Stimulated activated CD4-positive, alpha-beta T cell treated with anti-CD3 and anti-CD28 coated beads, Interleukin-2, amount 100 ng/mL, for 48 hours (primary cell): Measurements from ENCODE around the gene FBXL17.

Experiments
- DNase-seq, 2 donors: peaks; one replicate each; pipeline ENCODE4 v3.0.0-alpha.2; 2020

Gene FBXL17

DNA sequence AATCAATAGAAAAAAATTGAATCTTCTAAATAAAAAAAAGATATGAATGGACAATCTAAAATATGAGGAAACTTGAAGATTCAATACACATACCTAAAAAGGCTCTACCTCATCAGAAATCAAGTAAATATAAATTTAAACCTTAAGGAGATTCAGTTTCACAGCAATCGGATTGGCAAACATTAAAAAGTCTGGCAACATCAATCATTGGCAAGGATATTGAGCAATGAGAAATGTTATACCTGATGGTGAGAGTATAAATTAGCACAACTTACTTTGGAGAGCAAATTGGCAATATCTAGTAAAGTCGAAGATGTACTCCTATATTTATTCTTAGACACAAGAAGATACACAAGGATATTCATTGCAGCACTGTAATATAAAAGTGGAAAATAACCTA, 436.8 kb downstream of the FBXL17 start:
- DNase-seq: no peak

DNA sequence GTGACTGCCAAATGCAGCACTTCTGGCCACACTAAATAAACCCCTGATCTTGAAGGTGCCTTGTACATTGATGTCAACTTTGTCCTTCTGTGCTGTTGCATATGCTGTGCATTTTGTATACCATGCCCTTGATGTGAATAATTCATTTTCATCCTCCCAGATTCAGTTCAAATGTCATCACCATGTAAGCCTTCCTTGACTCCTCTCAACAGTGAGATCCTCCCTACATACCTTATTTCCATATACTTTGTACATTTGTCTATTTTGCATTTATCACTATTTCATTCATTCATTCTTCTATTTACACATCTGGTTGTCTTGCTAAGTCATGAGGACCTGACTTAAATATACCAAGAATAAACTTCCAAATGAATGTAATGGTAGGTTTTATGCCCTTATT, 438.0 kb downstream of the FBXL17 start:
- no peak for DNase-seq

DNA sequence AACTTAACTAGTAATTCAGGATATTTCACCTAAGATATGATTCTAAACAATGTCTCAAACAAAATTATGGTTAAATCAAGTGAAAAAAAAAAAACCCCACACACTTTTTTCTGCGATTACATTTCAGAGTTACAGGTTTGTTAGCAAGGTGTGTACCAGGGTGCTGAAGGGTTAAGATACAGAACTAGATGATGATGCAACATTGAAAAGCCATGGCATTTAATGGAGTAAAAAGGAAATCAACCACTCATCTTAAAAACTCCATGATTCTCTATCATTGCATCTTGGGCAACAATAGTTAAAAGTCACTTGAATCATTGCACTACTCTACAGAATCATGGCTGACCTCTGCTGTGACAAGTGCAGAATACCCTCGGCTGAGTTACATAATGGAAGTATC, 440.9 kb downstream of the FBXL17 start:
- no peak for DNase-seq

DNA sequence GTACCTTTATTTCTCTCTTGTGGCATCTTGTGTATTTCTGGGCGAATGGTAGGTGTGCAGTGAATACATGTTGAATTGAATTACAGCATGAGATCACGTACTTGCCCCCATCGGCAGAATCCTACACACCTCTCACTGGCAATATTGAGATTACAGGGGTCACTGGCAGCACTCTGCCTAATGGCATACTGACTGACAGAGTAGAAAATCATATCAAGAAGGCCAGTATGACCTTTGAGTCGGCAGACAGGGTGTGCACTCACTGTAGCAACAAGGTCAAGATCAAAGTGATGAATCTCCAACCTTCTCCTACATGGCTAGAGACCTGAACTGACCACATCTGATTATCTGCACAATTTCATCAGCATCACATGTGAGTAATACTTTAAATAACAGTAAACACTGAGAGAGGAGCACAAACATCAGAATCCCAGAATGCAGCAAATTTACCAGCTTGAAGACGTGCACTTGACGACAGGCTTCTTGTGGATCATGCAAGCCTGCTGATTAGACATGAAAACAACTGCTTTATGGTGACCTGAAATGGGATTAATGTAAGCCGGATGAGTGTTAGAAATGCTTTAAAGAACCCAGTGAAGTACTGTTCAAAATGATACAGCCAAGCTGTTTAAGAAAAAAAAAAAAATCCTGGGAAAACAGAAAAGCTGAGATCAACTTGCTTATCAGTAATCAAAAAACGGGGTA, 444.1 kb downstream of the FBXL17 start:
- DNase-seq: no peak

DNA sequence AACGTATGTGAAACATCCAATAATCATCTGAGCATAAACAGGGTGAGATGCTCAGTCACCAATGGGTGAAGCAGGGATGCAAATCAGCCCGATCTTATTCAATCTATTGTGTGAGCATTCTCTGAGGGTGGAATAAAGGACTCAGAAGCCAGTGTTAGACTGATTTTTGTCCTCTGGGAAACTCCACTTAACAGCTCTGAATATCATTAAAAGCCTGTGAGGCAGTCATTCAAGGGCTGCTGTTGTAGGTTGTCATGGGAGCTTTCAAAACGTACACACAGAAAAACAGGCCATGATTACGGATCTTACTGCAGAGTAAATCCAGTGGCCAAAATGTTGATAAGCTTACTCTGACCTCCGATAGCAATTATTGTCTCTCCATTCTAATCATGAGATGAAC, 444.7 kb downstream of the FBXL17 start:
- DNase-seq: no peak

DNA sequence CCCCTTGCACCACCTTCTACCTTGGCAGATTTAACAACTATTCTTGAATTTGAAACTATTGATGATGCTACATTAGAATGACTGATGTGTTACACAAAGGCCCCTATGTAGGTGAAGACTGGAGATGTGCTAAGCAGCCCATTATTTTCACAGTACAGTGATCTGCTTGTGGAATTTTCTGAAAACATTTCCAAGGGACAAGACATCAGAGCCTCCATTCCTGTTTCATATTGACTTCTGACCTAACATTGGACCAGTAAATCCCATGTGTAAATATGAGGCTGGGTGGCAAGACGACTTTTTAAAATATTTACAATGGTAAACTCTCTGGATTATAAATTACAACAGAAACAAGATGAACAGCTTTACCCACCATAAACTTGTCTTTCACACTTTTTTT, 445.4 kb downstream of the FBXL17 start:
- no peak for DNase-seq

DNA sequence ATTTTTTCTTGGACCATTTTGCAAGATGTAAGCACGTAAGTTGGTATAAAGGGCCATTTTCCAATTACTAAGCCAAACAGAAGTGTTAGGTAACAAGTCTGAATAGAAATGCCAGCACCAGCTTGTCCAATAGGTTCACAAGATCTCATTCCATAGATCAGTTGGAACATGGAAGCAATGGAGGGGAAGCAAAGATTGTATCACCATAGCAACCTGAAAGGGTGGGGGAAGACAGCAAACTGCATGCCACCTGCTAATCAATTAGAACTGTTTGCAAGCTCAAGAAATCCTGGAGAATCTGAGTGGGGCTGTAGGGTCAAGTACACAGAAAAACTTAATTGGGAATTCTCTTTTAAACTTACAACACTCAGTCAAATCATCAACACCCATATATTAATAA, 446.3 kb downstream of the FBXL17 start:
- no peak for DNase-seq

DNA sequence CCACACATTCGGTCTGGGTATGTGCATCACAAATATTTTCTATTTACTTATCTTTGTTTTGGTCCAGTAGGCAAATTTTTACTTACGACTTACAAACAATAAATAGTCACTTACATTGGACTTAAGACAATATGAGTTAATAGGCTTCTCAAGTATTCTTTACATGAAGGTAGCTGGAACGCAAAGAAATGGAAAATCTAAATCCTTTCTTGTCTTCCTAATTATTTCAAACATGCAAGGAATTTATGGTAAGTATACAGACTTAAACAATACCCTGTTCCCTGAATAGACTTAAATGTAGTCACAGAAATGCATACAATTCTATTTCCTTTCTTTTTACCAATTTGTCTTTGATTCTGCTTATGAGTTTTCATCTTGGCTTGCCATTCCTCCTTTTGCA, 448.6 kb downstream of the FBXL17 start:
- no peak for DNase-seq

DNA sequence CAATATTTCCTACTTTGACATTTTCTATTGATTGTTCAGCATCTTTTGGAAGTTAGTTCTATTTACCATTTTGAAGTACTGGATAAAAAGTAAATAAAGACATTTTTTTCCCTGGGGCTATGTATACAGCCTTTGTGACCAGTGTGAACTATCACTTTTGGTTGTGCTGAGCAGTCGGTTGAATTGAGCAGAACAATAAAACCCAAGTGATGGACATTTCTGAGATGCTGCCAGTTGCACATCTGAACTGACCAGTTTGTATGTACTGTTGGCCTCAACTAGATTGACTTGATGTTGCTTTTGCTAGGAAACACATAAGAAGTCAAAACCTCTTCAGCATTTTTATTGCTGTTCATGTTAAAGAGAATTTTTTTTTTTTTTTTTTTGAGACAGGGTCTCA, 451.0 kb downstream of the FBXL17 start:
- no peak for DNase-seq

DNA sequence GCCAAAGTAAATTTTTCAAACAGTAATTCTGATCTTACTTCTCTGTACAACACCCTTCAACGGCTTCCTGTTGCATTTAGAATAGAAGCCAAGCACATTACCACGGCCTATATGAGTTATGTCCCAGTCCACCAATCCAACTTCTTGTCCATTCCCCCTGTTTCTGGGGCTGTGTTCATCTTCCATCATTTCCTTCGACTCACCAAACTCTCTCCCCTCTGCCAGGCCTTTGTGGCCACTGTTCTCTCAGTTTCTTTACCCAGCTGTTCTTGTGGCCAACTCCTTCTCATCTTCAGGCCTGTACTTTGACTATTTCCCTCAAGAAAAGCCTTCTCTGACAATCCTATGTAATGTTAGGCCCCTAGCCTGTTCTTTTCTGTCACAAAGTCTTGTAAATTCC, 451.8 kb downstream of the FBXL17 start:
- no peak for DNase-seq

DNA sequence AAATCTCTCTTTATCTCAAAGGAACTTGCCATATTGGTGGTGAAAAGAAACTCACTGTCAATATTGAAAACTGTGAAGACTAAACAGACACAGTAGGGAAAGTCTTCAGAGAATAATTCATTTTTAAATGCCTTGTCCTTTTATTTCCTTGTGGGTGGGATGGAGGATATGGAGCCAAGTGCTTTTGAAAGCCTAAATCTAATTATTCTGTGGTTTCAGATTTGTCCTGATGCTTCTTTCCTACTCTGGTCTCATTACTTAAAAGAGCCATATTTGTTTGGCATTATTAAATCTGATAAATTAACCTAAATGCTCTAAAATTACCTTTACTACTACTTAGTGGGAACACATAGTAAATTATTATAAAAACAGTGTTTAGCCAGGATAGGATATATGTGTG, 452.8 kb downstream of the FBXL17 start:
- DNase-seq: no peak

DNA sequence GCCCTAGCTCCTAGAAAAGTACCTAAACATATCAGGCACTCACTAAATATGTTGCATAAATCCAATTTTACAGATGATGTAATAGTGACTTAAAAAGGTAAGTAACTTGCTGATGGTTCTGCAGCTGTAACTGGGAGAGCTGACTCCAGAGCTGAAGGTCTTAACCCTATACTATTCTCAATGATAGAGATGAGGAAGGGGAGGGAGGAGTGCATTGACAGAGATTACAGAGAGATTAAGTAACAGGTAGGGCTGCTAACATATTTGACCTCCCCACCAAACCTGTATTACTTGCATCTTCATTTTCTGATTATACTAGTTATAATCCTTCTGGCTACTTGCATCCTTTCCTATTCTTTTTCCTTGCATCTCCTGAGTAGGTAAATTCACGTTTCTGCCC, 455.8 kb downstream of the FBXL17 start:
- no peak for DNase-seq

DNA sequence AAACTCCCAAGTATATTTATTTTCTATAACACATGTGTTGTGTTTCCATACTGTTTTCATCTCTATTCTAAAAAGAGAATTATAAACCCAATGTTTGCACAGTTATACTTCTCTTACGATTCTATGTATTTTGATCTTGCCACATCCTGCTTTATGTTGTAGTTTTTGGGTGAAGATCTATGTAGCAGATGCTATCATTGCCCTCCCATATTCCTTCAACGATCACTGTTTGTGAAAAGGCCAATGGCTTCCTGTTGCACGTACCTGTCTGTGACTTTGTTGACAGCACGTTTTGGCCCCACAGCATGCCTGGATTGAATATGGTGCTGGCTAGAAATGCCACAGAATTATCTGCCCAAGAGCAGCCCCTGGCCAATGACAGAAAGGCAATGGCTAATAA, 456.7 kb downstream of the FBXL17 start:
- DNase-seq: no peak

DNA sequence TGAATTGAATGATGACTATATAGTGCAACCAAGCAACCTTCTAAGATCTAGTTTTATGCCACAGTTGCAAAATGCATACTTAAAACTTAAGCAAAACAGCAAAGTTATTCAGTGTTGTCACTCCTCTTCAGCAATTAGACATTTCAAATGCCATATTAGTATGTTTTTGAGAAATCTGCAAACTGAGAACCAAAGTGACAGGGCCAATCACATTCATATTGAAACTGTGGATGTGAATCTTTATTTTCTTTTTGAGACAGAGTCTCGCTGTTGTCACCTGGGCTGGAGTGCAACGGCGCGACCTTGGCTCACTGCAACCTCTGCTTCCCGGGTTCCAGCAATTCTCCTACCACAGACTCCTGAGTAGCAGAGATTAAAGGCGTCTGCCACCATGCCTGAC, 461.9 kb downstream of the FBXL17 start:
- no peak for DNase-seq

DNA sequence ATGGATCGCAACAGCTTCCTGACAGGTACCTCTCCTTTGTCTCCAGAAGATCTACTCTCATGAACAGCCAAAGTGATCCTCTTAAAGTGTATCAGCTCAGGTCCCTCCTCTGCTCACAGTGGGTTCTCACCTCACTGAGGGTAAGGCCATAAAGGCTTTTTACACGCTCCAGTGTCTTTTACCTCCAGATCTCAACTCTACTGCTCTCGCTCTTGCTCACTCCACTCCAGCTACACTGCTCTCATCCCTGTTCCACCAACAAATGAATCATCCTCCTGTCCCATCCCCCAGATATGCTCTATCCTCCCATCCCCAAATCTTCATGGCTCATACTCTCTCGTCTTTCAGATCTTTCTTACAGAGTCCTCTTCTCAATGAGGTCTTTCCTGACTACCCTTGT, 462.5 kb downstream of the FBXL17 start:
- DNase-seq: no peak

DNA sequence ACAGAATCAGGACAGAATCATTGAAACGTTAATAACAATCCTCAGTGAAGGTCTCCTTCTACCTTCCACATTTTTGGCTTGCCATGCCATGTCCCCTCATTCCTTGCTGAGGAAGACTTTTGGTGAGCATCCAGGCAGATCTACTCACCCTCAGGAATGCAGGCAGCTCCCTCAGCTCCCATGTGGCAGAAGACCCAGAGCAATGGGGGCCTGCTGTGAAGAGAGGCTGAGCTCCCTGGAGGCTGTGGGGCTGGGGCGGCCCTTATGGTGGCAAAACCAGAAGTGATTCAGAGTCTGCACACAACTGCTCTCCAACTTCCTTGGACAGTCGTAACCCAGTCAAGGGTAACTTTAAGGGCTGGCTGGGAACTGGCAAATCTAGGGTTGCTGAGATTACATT, 463.9 kb downstream of the FBXL17 start:
- DNase-seq: no peak

DNA sequence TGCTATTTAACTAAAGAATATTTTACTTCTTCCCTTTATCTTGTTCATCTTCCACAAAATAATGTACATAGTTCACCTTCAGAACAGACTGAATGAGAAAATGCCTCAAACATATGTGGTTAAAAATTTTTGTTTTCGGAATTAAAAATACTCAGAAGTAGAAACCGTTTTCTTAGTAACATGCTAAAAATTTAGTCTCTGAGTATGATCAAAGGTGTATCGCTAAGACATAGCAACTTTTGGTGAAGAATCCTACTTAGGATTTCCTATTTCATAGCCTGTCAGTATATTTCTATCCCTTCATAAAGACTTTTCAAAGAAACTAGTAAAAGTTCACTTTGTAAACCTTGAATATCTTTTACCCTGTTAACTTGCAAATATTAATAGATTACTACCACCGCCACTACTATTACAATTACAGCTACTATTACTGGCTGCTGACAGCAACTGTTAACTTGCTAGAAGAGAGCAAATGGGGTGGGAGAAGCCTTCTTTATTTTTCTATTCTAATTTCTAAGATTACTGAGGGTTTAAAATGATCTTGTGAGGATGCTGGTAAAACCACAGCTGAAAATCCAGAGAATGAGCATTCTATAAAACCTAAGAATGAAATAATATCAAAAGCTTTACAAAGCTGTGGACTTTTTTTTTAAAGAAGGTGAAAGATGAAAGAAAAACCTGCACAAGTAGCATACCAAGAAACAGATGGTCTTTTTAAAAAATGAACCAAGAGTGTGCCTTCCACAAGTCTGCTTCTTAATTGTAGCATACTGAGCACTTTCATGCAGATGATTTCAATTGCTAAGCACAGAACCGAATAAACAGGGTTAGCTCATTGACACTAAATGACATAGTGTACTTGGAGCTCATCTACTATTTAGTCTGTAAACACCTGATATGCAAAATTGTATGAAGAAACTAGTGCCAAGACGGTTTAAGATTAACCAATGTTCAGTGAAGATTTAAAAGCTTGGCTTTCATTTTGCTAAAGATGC, 464.9 kb downstream of the FBXL17 start:
- DNase-seq: no peak

DNA sequence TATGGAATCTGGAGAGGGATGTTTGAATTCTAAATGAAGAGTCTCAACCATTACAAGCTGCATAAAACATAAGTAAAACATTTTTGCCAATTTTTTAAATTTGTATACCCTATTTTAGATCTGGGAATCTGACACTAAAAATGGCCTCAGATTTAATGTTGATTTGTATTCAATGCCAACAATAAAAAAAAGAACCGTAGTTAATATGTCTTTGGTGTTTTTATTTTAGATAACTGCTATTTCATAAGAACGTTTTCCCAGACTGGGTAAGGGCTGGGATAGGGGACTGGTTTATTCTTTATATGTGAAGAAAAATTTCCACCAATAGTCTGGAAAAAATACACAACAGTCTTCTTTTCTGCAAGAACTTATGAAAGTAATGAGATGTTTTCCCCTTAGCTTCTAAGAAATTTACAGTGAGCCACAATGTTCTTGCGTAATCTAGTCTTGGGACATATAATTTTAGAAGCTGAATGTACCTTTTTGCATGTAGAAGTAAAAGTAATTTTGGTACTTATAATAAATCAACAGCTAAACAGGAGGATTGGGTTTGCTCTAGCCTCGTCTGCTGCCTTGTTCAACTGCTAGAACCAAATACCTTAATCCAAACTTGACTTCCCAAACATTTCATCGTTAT, 466.6 kb downstream of the FBXL17 start:
- no peak for DNase-seq

DNA sequence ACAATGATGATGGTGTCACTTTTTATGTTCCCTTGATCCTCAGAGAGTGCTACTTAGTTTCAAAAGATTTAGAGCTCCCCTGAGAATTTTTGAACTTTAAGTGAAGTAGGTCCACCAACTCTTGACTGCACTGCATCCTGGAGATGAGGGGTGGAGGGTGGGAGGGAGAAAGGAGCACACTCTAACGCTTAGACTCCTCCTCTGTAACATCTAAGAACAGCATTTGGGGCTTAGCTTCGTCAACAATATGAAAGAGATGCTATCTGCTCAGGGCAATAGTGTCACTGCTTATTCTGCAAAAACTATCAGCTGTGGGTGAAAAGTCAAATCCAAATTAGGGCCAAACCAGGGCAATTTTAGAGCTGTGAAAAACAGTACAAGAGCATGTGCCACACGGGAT, 468.4 kb downstream of the FBXL17 start:
- no peak for DNase-seq

DNA sequence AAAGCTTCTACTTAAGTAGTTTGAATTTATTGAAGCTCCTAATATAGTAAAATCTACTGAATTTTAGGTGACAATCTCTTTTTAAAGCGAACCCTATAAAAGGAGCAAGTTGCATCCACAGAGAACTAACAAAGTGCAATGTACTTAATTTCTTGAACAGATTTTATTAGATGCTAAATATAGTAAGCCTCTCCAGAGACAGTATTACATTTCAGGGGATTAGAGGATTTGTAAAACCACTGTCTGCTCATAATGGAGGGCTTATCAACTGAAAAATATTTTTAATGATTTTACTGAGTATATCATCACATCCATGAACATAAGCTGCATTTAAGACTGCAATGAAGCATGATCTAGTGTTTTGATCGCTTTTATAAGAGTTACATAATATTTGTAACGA, 481.2 kb downstream of the FBXL17 start:
- DNase-seq: no peak

DNA sequence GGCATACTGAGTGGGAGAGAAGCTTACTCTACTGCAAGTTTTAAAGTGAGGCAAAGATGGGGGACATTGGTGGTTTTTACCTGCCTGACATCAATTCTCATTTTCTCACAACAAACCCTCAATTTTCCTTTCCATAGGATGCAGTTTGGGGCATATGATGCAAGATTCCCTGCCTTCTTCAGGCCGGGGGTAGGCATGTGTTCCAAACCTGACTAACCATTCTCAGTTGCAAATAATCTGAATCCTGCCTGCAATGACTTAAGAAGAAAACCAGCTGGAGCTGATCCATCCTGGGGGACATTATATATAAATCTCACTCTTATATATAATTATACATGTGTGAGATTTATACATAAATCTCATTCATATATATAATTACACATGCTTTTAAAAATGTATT, 487.5 kb downstream of the FBXL17 start:
- DNase-seq: no peak

DNA sequence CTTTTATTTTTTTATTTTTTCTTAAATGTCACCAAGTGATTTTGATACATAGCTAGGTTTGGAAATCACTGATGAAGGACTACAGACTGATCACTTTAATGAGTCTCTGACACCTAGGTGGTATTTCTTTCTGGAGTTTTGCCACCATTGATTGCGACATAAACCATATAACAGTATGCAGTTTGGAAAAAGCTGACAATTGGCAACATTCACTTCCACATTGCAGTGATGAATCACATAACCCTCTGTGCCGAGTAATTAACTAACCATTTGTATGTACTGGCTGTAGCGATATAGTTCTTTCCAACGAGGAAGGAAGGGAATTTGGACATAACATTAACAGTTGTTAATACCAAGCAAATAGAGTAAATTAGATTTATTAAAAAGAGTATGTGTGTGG, 488.3 kb downstream of the FBXL17 start:
- DNase-seq: no peak

DNA sequence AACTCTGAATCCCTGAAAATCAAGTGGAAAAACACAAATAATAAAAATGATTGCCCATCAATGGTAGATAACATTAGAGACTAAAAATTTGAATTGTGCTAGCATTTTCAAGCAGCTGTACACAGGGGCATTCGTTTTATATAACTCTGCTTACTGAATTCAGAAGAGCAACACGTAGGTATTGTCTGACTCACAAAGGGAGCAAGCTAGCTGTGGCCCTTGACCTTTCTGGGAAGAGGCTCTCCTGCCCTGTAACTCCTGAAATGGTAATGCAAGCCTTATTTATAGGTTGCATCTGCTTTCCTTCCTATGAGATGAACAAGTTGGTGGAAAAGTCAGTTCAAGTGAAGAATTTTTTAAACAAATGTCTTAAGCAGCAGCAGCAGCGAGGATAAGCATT, 492.5 kb downstream of the FBXL17 start:
- no peak for DNase-seq

DNA sequence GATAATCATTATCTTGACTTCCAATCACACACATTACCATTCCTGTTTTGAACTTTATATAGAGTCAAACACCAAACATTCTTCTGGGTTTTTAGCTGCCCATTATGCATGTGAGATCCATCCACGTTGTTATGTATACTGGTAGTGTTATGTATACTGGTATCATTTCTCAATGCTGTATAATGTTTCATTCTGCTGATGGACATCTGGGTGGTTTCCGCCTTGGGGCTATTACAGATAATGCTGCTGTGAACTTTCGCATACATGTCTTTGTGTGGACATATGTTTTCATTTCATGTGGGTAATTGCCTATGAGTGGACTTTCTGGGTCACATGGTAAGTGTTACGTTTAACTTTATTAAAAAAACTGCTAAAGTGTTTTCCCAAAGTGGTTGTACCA, 493.4 kb downstream of the FBXL17 start:
- no peak for DNase-seq
